NB4 (cell line): ENCODE data around the gene FAM228A.

Experiments used
- CTCF ChIP-seq: IDR thresholded peaks from one replicate; pipeline ENCODE4 v1.5.1; 2012; ENCODE audit warnings: low read depth, low read length
- POLR2A ChIP-seq: IDR thresholded peaks from 2 replicates; pipeline ENCODE4 v1.6.1; 2011; ENCODE audit warnings: mild to moderate bottlenecking; ENCODE audit not compliant: insufficient read length; ENCODE audit errors: extremely low read depth

DNA sequence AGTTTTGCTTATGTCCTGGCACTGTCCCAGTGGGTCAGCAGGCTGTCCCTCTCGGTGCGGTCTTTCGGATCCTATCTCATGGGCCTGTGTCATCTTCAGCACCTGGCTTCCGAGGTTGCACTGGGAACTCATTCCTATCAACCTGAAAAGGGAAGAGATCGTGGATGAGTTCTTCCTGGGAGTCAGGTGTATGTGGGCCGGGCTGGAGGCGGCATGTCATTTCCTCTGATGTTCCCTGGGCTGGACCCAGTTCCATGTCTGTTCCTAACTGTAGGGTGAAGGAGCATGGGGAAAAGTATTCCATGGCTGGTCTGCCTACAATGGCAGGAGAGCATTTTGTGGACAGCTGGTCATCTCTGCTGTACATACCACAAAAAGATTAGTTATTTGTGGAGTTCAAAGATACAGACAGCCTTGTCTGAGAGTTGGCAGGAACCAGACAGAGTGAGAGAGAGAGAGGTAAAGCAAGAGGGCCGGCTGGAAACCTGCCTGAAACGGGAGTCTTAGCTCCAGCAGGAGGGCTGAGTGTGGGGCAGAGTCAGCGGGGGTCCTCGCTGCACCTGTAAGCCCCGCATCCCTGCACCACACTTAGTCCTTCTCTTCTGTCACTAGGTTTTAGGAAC, 25.2 kb downstream of the FAM228A start:
- TF ChIP-seq CTCF (no peak), POLR2A (no peak)
